AG04449 (cell line): ENCODE results near the gene ANKRD29.

Source experiments
- CTCF ChIA-PET: fragments of 350-600 bp; formaldehyde crosslinking; extraction: SDS; loops from one replicate; lab custom pipeline; 2021; ENCODE audit warnings: antibody characterized with exemption; lab: Yijun Ruan, JAX
- POLR2A ChIA-PET: fragments of 400-600, 350-600 bp; formaldehyde crosslinking; extraction: SDS; loops from one replicate; lab custom pipeline; 2020; ENCODE audit warnings: antibody characterized with exemption, inconsistent platforms; lab: Yijun Ruan, JAX
- DNase-seq: peaks from one replicate; pipeline ENCODE4 v3.0.0-alpha.2; 2010; ENCODE audit warnings: low read depth, low spot score
- H3K4me3 ChIP-seq: 2 replicates; pipeline ENCODE4 v1.5.1; 2011; ENCODE audit warnings: low read depth, mild to moderate bottlenecking, control low read depth, low read length
- CTCF ChIP-seq: IDR thresholded peaks from one replicate; pipeline ENCODE4 v1.5.1; 2011; ENCODE audit warnings: mild to moderate bottlenecking, moderate library complexity, low read length, control low read depth, inconsistent platforms; ENCODE audit not compliant: insufficient read depth; ENCODE audit errors: missing control alignments

ANKRD29 gene

GRCh38 chr18:23662309-23663263 is at the start of gene ANKRD29:
Gene ANKRD29 (minus strand): TSS chr18:23662911. CDS start chr18:23662730, 181 bp downstream.
- DNase-seq = no peak
- no peak for TF ChIP-seq CTCF
- H3K4me3 ChIP-seq = peak within 1 kb of the TSS; percentile 55
- POLR2A ChIA-PET = no interaction called here
- CTCF ChIA-PET = interaction anchor here (0.9 to 1.0 kb wide), 2 partner anchors 19 to 41 kb away, joined by 3 to 5 read pairs; no protein-coding TSS in a partner anchor

- H3K4me3 ChIP-seq = no peak overlapping the region
- no peak for DNase-seq
- TF ChIP-seq CTCF = no peak
- ChIA-PET CTCF (interaction anchor here (4.7 kb wide), 1 partner anchor 10 kb away, joined by 28 read pairs; no protein-coding TSS in a partner anchor), POLR2A (no interaction called here)
Observed at GRCh38 chr18:23712445-23712844, 49.7 kb upstream of the ANKRD29 start.

GRCh38 chr18:23711426-23711825 is 48.7 kb upstream of the ANKRD29 start:
- no peak for TF ChIP-seq CTCF
- POLR2A ChIA-PET = no interaction called here
- CTCF ChIA-PET = interaction anchor here (1.2 to 4.7 kb wide), 2 partner anchors 9 to 207 kb away, joined by 3 to 28 read pairs; no protein-coding TSS in a partner anchor

GRCh38 chr18:23710946-23711345 is 48.2 kb upstream of the ANKRD29 start:
- ChIA-PET POLR2A (no interaction called here), CTCF (interaction anchor here (1.2 to 4.7 kb wide), 2 partner anchors 8 to 208 kb away, joined by 3 to 28 read pairs; no protein-coding TSS in a partner anchor)
- TF ChIP-seq CTCF = no peak
- no peak overlapping the region for H3K4me3 ChIP-seq
- DNase-seq = no peak

More at GRCh38 chr18:23711426-23711825, 48.7 kb upstream of the ANKRD29 start:
- no peak overlapping the region for H3K4me3 ChIP-seq
- DNase-seq = no peak

GRCh38 chr18:23710068-23710527 is 47.4 kb upstream of the ANKRD29 start:
- POLR2A ChIA-PET = no interaction called here
- no peak overlapping the region for H3K4me3 ChIP-seq
- CTCF ChIA-PET = no interaction called here
- no peak for TF ChIP-seq CTCF
- no peak for DNase-seq
